Stimulated activated CD4-positive, alpha-beta T cell treated with anti-CD3 and anti-CD28 coated beads, Interleukin-4, amount 100 ng/mL, for 24 hours (primary cell): ENCODE measurements around the gene CATSPERB.
"Not testable (repeated sequence)": the region's sequence is repeated elsewhere in the genome, so short reads cannot be mapped to it uniquely, and the experiment has no call there.

ENCODE experiments used
- DNase-seq: peaks from one replicate; pipeline ENCODE4 v3.0.0-alpha.2; 2020

Gene CATSPERB

GRCh38 chr14:91732859-91733477, 1.1 kb upstream of the CATSPERB start:
- DNase-seq = no peak

- DNase-seq = no peak
Measured at GRCh38 chr14:91732439-91732838, 553 bp upstream of the CATSPERB start.

DNA sequence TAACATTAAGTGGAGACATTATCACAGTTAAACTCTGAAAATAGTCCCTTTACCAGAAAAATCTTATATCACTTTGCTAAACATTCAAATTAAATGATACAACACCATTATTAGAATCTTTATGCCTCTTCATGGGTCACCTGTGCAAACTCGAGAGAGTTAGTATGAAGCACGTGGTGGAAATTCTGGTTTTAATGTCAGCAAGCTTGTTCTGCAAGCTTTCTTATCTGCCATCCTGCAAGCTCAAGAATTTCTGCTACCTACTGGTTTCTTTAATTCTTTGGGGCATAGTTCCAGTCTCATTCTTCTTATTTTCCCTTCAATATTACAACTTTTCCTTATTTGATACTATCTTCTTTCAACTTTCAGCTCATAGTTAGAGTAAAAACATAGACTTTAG, 868 bp downstream of the CATSPERB start:
- DNase-seq = no peak

- no peak for DNase-seq
Measured at GRCh38 chr14:91729756-91730155, 2.1 kb downstream of the CATSPERB start.

DNA sequence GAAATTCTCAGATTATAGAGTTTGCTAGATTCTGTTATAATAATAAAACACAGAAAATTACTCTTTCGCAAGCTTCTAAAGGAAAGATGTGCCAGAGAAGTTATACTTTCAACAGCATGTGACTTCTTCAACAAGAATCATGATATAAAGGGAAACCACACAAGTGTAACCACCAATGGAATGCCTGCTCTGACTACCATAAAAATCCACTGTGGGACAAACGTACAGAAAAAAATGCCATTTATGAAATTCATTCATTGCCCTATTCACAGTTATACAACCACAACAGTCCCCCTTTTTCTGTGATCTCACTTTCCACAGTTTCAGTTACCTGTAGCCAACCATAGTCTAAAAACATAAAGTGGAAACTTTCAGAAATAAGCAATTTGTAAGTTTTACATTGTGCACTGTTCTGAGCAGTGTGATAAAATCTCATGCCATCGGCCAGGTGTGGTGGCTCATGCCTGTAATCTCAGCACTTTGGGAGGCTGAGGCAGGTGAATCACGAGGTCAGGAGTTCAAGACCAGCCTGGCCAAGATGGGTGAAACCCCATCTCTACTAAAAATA, 3.2 kb downstream of the CATSPERB start:
- DNase-seq = no peak

- no peak for DNase-seq
Measured at GRCh38 chr14:91727121-91727520, 4.8 kb downstream of the CATSPERB start.

DNA sequence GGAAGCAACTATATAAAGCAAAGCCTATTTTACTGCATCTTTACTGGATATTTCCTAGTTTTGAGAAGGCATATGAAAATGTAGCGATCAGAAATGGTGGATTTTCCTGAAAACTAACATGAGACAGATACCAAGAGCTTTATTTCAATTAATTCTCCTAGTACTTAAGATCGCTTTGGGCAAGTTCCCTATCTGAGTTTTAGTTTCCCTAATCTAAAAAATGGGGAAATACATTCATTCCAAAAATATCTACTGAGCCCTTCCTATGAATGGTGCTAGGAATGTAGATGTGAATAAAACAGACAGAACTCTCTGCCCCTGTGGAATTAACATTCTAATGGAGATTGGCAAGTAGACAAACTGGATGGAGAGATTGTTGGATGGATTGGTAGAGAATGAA, 8.4 kb downstream of the CATSPERB start:
- DNase-seq = no peak

DNA sequence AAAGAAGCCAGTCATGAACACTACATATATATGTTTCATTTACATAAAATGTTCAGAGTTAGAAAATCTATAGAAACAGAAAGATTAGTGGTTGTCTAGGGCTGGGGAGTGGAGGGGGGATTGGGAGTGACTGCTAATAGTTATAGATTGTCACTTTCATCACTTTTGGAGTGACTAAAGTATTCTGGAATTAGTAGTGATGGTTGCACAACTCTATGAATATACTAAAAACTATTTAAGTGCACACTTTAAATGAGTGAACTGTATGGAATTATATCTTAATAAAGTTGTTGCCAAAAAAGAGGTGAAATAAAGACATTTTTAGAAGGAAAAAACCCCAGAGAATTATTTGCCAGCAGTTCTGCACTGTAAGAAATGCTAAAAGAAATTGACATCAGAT, 9.5 kb downstream of the CATSPERB start:
- DNase-seq = no peak

- no peak for DNase-seq
Measured at GRCh38 chr14:91719839-91720238, 12.0 kb downstream of the CATSPERB start.

DNA sequence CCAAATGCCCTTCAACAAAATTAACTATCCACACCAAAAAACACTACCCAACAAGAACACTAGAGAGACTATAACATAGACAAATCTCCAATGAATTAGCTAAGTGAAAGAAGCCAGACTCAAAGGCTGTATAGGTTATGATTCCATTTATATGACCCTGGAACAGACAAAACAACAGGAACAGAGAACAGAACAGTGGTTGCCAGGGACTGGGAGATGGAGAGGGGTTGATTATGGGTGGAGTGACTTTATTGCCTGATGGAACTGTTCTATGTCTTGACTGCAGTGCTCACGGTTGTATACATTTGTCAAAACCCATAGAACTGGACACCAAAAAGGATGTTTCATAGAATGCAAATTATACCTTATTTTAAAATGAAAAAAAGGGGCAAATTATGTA, 14.9 kb downstream of the CATSPERB start:
- DNase-seq = no peak

DNA sequence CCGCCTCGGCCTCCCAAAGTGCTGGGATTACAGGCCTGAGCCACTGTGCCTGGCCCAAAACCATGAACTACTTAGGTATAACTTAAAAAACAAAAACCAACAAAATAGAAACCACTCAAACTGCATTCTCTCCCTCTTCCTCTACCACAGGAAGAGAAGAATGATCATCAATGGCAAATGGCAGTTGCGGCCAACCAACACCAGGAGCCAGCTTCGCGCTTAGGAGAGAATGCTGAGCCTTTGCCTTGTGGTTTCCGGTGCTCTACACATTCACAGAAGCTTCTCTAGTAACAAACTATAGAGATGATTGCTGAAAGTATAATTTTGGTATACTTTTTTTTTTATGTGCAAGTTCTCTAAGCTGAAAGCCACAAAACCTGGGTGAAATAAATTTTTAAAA, 17.1 kb downstream of the CATSPERB start:
- no peak for DNase-seq

GRCh38 chr14:91708795-91709194, 23.1 kb downstream of the CATSPERB start:
- DNase-seq = no peak

- no peak for DNase-seq
Measured at GRCh38 chr14:91706996-91707395, 24.9 kb downstream of the CATSPERB start.

DNA sequence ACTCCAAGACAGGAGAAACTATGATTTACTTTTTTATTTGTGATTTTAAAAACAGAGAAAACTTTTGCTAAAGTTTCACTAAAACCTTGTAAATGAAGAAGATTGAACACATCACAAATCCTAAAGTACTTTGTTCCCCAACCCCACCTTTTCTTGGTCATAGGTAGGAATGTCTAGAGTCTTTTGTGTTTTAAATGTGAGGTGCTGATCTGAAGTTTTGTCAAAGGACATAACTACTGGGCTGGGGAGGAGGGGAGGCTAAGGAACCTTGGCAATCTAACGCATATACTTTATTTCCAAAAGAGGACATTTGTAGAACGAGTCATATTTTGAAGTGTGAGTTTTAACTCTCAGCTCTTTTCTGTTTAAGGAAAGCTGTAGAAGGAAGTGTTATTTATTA, 37.2 kb downstream of the CATSPERB start:
- no peak for DNase-seq

- no peak for DNase-seq
Measured at GRCh38 chr14:91693346-91693745, 38.5 kb downstream of the CATSPERB start.

DNA sequence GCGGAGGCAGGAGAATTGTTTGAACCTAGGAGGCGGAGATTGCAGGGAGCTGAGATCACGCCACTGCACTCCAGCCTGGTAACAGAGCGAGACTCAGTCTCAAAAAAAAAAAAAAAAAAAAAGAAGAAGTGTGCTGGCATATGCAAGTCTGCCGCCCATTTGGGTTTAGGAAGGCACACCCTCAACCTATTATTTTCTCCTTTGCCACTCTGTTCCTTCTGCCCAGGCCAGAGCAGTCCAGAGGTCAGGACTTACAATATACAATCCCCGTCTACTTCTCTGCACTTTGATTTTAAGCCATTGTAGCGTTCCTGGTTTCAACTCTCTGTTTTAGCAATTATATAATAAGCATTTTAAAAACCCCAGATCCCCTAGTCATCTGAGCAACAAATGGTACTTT, 39.8 kb downstream of the CATSPERB start:
- DNase-seq = no peak

DNA sequence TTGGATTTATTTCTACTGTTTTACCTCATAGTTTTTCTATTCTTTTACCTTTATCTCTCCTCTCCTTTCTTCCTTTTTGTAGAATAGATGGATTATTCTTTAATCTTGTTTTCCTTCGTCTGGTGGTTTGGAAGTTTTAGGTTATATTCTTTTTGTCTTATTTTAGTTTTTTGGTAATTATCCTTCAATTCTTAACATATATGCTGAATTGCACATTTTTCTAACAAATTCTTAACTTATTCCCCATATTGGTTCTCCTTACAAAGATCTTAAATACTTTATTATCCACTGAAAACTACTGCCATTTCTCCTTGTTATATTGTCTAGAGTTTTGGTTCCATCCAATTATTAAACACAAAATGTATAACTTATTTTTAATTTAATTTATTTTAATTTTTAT, 42.3 kb downstream of the CATSPERB start:
- DNase-seq = no peak

GRCh38 chr14:91687436-91687835, 44.5 kb downstream of the CATSPERB start:
- not testable (repeated sequence) for DNase-seq

DNA sequence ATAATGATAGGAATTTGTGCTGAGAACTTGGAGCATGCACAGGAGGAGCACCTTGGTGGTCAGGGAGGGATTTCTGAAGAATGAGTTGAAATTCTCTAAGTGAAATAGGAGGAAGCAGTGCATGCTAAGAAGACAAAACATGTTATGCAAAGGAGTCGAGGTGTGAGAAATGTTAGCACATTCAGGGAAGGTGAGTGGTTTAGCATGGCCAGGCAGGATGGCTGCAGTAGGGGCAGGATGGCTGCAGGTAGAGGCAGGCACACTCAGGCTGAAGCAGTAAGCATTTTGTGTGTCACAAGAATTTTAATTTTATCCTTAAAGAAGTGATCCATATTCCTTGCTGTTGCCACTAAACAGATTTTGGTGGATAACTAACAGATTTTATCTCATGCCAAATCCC, 46.3 kb downstream of the CATSPERB start:
- no peak for DNase-seq

DNA sequence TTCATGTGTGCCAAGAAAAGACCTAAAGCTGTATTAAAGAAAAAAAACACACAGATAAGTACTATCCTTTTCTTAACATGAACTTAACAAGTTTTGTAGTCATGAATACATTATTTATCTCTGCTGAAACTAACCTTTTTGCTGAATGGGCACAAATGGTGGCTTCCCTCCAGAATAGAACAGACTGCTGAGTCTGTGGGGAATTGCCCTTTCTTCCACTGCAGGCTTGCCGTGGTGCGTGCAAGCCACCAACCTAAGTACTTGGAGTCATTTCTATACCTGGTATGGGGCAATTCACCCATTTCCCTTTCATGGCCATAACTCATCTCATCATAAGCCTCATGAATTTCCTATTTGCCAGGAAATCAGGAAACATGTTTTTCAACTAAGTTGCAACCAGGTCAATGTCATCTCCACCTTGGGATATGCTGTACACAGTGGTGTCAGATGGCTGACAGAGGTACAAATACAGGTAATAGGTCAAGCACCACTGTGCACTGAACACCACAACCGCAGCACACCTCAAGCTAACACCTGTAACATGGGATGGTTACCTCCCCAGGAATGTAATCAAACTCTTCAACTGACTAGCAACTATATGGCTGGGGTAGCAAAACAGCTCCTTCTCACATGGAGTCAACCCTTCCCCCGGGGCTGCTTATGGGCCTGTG, 49.9 kb downstream of the CATSPERB start:
- DNase-seq = no peak

GRCh38 chr14:91681118-91681517, 50.8 kb downstream of the CATSPERB start:
- DNase-seq = no peak

- no peak for DNase-seq
Measured at GRCh38 chr14:91679273-91679672, 52.6 kb downstream of the CATSPERB start.

GRCh38 chr14:91677687-91678086, 54.2 kb downstream of the CATSPERB start:
- DNase-seq = not testable (repeated sequence)

DNA sequence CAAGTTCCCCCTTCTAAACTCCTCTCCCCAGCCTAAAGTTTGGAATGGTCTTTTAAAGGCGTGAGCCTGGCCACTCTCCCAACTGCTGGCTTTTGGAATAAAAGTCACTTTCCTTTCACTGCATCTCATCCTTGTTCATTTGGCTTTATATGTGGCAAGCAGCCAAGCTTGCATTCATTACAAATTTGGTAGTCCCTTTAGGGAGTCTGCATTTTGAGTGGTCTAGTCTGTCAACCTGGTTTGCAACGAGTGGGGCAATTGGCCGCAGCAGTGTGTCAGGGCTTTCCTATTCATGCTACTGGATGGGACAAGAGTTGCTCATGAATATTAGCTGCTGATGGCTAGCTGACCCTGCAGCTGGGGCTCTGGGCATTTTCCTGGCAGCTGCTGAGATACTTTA, 57.0 kb downstream of the CATSPERB start:
- no peak for DNase-seq

DNA sequence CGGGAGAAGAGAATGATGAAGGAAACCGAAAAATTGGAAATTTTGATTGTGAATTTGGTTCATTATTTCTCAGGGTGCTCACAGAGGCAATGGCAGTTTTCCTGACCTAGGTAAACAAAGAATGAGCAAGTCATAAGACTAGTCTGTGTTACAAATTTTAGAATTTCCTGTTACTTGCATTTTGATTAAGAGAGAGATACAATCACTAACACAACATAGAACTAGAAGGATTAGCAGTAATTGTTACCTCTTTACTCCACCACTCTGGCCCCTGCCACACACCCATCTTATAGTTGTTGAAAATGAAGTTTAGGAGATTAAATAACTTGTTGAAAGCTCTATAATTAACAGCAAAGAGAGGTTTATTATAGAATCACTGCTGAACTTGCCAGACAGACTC, 62.0 kb downstream of the CATSPERB start:
- no peak for DNase-seq
